Brain microvascular endothelial cell (primary cell): ENCODE data around the gene C1QTNF9B.

Source experiments
- DNase-seq: peaks from one replicate; pipeline ENCODE4 v3.0.0-alpha.2; 2020
- H3K27ac ChIP-seq: fragments of 250-450 bp; sonication (Bioruptor Pico); 2 replicates; pipeline ENCODE4 v1.5.1; 2020; ENCODE audit warnings: mild to moderate bottlenecking, moderate library complexity
- H3K27me3 ChIP-seq: fragments of 250-450 bp; sonication (Bioruptor Pico); replicated peaks from 2 replicates; pipeline ENCODE4 v1.5.1; 2020; ENCODE audit warnings: mild to moderate bottlenecking
- H3K36me3 ChIP-seq: fragments of 250-450 bp; sonication (Bioruptor Pico); replicated peaks from 2 replicates; pipeline ENCODE4 v1.5.1; 2020; ENCODE audit warnings: mild to moderate bottlenecking
- H3K4me3 ChIP-seq: 2 replicates; pipeline ENCODE4 v1.5.1; 2011; ENCODE audit warnings: low read depth, mild to moderate bottlenecking, control low read depth, low read length, moderate library complexity
- CTCF ChIP-seq: IDR thresholded peaks from 2 replicates; pipeline ENCODE4 v1.5.1; 2011; ENCODE audit warnings: low read depth, mild to moderate bottlenecking, moderate library complexity, low read length, control low read depth, inconsistent platforms; ENCODE audit errors: missing control alignments
- in situ Hi-C: cut with HindIII; loops from 2 replicates; pipeline ENCODE4 v1.10.0; 2017; ENCODE audit warnings: low sequenced_read_pairs, low pct_ligation_motif_present

The C1QTNF9B gene

GRCh38 chr13:23845105-23845725 is 52.1 kb downstream of the C1QTNF9B start:
- no peak for DNase-seq
- no peak for TF ChIP-seq CTCF
- no peak overlapping the region for H3K4me3 ChIP-seq
- in situ Hi-C loops = no loop called here
- no peaks in the 10 kb centered on the region for H3K36me3 ChIP-seq
- no peak overlapping the region for H3K27ac ChIP-seq
- H3K27me3 ChIP-seq = no peaks in the 10 kb centered on the region

GRCh38 chr13:23844132-23844531 is 53.2 kb downstream of the C1QTNF9B start:
- TF ChIP-seq CTCF = no peak
- Histone ChIP-seq H3K36me3 (no peaks in the 10 kb centered on the region), H3K27me3 (no peaks in the 10 kb centered on the region)

GRCh38 chr13:23843436-23843835 is 53.9 kb downstream of the C1QTNF9B start:
- Histone ChIP-seq H3K4me3 (no peak overlapping the region), H3K27ac (no peak overlapping the region), H3K36me3 (no peaks in the 10 kb centered on the region), H3K27me3 (no peaks in the 10 kb centered on the region)
- no peak for DNase-seq
- in situ Hi-C loops = no loop called here
- TF ChIP-seq CTCF = no peak

More at GRCh38 chr13:23844132-23844531, 53.2 kb downstream of the C1QTNF9B start:
- in situ Hi-C loops = no loop called here
- H3K27ac ChIP-seq = no peak overlapping the region
- no peak overlapping the region for H3K4me3 ChIP-seq
- no peak for DNase-seq

GRCh38 chr13:23842406-23842805 is 54.9 kb downstream of the C1QTNF9B start:
- no peak overlapping the region for H3K27ac ChIP-seq
- no peaks in the 10 kb centered on the region for H3K36me3 ChIP-seq
- no peaks in the 10 kb centered on the region for H3K27me3 ChIP-seq
- H3K4me3 ChIP-seq = no peak overlapping the region
- no peak for TF ChIP-seq CTCF
- DNase-seq = no peak
- in situ Hi-C loops = no loop called here
